SU-DHL-6 (cell line): ENCODE results near the gene MMP17.

ENCODE experiments used
- CTCF ChIP-seq: fragments of 200-600 bp; sonication (generic); IDR thresholded peaks from one replicate; pipeline ENCODE4 v1.5.1; 2017; ENCODE audit warnings: antibody characterized with exemption, mild to moderate bottlenecking, low read length, moderate library complexity; ENCODE audit not compliant: insufficient read depth, poor library complexity, severe bottlenecking
- EZH2phosphoT487 ChIP-seq: fragments of 200-600 bp; sonication (generic), shearing (Covaris generic); conservative IDR thresholded peaks from 2 replicates; pipeline ENCODE4 v1.6.1; 2018; ENCODE audit warnings: mild to moderate bottlenecking, antibody characterized with exemption, low read length, moderate library complexity, mixed read lengths

DNA sequence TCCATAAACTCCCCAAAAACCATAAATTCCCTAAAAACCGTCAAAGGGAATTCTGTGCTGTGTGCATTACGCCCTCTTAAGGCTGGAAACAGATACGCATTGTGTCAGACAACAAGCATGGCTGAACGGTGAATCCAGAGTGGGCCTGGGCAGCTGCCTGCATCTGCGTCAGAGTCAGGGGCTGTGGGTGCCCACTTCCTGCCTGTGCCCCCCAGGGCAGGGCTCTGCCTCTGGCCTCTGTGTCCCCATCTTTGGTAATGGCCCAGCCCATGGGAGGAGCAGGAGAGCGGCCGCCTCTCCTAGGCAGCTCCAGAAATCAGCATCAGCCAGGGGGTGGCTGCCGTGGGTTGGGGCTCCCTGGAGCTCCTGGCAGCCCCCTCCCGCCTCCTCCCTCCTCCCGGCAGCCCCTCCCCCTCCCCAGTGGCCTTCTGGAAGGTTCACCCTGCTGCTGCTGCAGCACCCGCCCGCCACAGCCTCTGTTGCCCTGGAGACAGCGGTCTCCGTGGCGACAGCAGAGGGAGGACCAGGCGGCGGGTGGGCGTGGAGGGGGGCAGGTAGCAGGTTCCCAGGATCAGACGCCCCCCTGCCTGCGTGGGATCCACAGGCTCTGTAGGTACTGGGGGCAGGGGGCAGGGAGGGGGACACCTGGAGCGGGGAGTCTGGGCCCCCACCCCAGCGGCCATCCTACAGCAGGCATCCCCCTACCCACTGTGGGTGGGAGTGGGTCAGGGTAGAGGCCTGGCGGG lies 5.9 kb downstream of the MMP17 start:
- no peak for TF ChIP-seq CTCF
- TF ChIP-seq EZH2phosphoT487 = no peak
